ENCODE data around the gene ADARB2. TPM values are rescaled to one million over a fixed set of nuclear protein-coding genes. Genes with fewer than 3 reads are reported as not detected.

The ADARB2 gene
- total RNA-seq, 2 donors from 2014 or later = 8.0 to 12.2 TPM

DNA sequence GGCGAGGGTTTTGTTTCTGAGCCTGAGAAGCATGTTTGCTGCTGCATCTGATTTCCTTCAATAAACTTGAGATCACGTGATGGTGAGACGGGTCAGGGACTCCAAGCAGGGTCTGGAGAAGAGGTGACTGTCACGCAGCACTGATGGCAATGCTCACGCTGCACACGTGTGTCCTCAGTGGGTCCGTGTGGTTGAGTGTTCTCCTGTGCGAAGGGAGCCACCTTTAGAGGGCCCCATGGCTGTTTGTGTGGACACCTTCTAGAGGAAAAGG is 580.8 kb downstream of the ADARB2 start:
- intact Hi-C loops (cut with DNase I) = no loop called here
- Histone ChIP-seq H3K9me3 (no peaks in the 10 kb centered on the region), H3K27ac (no peak overlapping the region), H3K4me1 (peaks cover under 1% of the 10 kb centered on the region), H3K27me3 (no peaks in the 10 kb centered on the region), H3K36me3 (replicated peaks in 1 of 2; ENCODE audit: insufficient read depth in 1 of 2, low read depth in 2 of 2) (no peaks in the 10 kb centered on the region), H3K4me3 (no peak overlapping the region)
- no peak for DNase-seq
- 68 to 80% methylated on average over 7 to 8 of the region's 8 CpGs for WGBS, 2 donors
- ATAC-seq = no peak
- no peak for TF ChIP-seq POLR2A (IDR thresholded peaks at IDR 0.05)
- TF ChIP-seq, protein P1, sequence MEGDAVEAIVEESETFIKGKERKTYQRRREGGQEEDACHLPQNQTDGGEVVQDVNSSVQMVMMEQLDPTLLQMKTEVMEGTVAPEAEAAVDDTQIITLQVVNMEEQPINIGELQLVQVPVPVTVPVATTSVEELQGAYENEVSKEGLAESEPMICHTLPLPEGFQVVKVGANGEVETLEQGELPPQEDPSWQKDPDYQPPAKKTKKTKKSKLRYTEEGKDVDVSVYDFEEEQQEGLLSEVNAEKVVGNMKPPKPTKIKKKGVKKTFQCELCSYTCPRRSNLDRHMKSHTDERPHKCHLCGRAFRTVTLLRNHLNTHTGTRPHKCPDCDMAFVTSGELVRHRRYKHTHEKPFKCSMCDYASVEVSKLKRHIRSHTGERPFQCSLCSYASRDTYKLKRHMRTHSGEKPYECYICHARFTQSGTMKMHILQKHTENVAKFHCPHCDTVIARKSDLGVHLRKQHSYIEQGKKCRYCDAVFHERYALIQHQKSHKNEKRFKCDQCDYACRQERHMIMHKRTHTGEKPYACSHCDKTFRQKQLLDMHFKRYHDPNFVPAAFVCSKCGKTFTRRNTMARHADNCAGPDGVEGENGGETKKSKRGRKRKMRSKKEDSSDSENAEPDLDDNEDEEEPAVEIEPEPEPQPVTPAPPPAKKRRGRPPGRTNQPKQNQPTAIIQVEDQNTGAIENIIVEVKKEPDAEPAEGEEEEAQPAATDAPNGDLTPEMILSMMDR (IDR thresholded peaks at IDR 0.05) = no peak

DNA sequence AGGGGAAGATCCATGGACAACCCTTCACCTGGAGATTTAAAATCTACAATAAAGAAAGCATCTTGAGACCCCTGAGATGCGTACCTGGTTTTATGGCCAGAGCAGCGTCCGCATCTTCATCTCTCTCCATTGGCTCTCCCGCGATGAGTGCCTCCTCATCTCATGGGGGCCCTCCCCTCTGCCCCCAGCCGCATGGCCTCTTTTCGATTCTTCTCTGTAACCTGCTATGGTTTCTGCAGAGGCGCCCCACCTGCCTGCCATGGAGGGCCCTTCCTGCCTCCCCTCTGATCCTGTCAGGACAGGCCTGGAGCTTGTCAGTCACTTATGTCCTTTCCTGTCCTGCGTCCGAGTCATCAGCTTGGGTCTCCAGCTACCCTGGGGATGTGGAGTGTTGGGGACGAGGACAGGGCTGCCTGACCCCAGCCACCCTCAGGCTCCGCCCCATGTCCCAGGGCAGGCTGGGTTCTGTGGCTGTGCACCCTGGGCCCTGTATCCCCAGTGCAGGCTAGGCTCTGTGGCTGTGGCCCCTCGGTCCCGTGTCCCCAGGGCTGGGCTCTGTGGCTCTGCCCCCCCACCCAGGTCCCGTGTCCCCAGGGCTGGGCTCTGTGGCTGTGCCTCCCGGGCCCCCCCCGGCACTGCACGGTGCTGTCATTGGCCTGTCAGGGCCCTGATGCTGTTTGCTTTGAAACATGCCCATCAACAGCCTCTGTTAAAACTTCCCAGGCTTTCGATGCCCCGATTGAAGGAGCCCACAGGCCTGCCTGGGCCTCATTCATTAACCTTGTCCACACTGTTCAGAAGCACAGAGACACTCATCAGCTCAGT is 581.3 kb downstream of the ADARB2 start:
- Histone ChIP-seq H3K4me1 (peaks cover 6% of the 10 kb centered on the region), H3K27ac (no peak overlapping the region), H3K27me3 (no peaks in the 10 kb centered on the region), H3K4me3 (no peak overlapping the region), H3K36me3 (replicated peaks in 1 of 2; ENCODE audit: insufficient read depth in 1 of 2, low read depth in 2 of 2) (no peaks in the 10 kb centered on the region), H3K9me3 (no peaks in the 10 kb centered on the region)
- DNase-seq (no peak), ATAC-seq (no peak)
- 79 to 81% methylated on average over 11 to 18 of the region's 20 CpGs for WGBS, 2 donors
- no peak for TF ChIP-seq POLR2A (IDR thresholded peaks at IDR 0.05)
- TF ChIP-seq, protein P1 (IDR thresholded peaks at IDR 0.05) = no peak
- intact Hi-C loops (cut with DNase I) = no loop called here

DNA sequence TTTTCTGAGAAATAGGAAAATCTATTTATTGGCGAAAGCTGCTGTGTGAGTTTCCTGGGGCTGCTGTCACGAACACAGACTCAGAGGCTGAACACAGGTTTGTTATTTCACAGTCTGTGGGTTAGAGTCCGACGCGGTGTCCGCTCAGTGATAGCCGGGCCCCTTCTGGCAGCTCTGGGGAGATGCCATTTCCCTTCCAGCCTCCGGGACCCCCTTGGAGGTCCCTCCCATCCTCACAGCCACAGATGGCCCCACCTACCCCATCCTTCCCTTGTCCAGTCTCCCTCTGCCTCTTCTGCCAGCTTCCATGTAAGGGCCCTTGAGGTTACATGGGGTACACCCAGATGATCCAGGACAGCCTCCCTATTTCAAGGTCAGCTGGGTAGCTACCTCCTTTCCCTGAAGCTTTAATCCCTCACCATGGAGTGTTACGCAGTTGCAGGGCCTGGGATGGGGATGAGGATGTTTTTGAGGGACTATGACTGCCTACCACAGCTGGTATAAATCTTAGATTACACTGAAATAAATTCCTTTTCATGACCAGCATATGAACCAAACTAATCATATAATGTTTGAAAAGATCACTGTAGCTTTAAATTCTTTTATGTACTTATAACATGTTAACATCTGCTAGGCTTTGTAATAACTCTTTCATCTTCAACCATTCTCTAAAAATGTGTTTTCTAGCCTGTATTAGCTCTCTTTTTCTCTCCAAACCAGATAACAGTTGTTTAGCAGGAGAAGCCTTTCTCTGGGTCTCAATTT is 582.6 kb downstream of the ADARB2 start:
- H3K4me1 ChIP-seq = peaks cover 19% of the 10 kb centered on the region
- WGBS, 2 donors = 66 to 69% methylated on average over 9 of the region's 9 CpGs
- H3K27me3 ChIP-seq = no peaks in the 10 kb centered on the region
- DNase-seq (no peak), ATAC-seq (no peak)
- TF ChIP-seq POLR2A (IDR thresholded peaks at IDR 0.05) = no peak
- TF ChIP-seq, protein P1 (IDR thresholded peaks at IDR 0.05) = no peak
- no peak overlapping the region for H3K4me3 ChIP-seq
- no peaks in the 10 kb centered on the region for H3K36me3 ChIP-seq (replicated peaks in 1 of 2; ENCODE audit: insufficient read depth in 1 of 2, low read depth in 2 of 2)
- intact Hi-C loops (cut with DNase I) = no loop called here
- no peak overlapping the region for H3K27ac ChIP-seq
- H3K9me3 ChIP-seq = no peaks in the 10 kb centered on the region

DNA sequence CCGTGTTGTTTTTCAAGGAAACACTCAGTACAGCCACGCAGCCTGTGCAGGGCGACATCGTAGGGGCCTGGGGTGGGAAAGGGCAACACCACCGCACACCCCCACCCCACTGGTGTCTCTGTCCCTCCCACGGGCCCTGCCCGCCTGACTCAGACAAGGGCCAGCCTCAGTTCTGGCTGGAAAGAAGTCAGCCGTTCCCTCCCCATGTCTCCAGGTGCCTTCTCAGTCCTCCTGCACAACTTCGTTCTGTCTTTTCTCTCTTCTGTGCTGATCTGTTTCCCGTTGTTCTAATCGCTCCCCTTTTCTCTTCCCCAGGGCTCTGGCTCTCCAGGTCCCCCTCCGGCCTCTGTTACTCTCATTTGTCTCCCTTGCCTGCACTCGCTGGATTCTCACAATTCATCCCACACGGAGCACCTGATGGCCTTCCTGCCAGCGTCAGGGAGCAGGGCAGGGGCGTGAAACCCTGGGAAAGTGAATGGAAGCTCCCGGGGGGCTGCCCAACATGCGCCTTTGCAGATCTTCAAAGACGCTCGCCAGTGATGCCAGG is 583.4 kb downstream of the ADARB2 start:
- WGBS, 2 donors = 53 to 64% methylated on average over 20 of the region's 20 CpGs
- H3K4me3 ChIP-seq = no peak overlapping the region
- H3K27ac ChIP-seq = no peak overlapping the region
- ATAC-seq = no peak
- no peaks in the 10 kb centered on the region for H3K9me3 ChIP-seq
- H3K4me1 ChIP-seq = peaks cover 23% of the 10 kb centered on the region
- intact Hi-C loops (cut with DNase I) = no loop called here
- H3K36me3 ChIP-seq (replicated peaks in 1 of 2; ENCODE audit: insufficient read depth in 1 of 2, low read depth in 2 of 2) = no peaks in the 10 kb centered on the region
- DNase-seq = no peak
- TF ChIP-seq POLR2A (IDR thresholded peaks at IDR 0.05) = no peak
- no peaks in the 10 kb centered on the region for H3K27me3 ChIP-seq

DNA sequence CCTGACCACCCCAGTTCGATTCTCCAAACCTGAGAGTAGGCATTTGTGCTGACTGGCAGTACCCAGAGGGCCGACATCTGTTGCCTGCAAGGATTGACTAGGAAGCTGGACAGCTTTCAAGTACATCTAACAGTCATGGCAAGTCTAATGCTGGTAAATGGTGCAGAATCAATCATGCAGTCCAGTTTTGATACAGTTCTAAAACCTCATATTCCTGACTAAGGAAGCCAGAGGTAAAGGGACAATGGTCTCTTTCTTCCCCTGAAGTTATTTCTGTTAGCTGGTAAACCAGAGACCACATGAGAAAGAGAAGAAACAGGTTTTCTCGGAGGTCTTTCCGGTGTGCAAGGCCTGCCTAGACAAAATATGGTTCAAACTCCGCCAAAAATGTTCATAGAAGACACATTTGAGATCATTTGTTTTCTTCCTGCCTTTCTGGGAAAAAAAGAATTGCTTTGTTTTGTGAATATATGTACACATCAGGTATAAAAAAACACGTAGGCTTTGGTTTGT is 584.0 kb downstream of the ADARB2 start:
- TF ChIP-seq, protein P1 (IDR thresholded peaks at IDR 0.05) = no peak
- 58 to 61% methylated on average over 6 of the region's 6 CpGs for WGBS, 2 donors
- H3K4me3 ChIP-seq = no peak overlapping the region
- intact Hi-C loops (cut with DNase I) = no loop called here
- no peaks in the 10 kb centered on the region for H3K27me3 ChIP-seq
- peaks cover 23% of the 10 kb centered on the region for H3K4me1 ChIP-seq
- H3K27ac ChIP-seq = no peak overlapping the region
- ATAC-seq (no peak), DNase-seq (no peak)
- H3K9me3 ChIP-seq = no peaks in the 10 kb centered on the region
- H3K36me3 ChIP-seq (replicated peaks in 1 of 2; ENCODE audit: insufficient read depth in 1 of 2, low read depth in 2 of 2) = no peaks in the 10 kb centered on the region
